HG02610 (cell line): ENCODE data around the gene TFAP2A.

Experiments
- ATAC-seq: cut with Tn5 transposase; IDR thresholded peaks from one replicate; pipeline ENCODE4 v1.9.1; 2021; ENCODE audit warnings: mild to moderate bottlenecking, moderate library complexity; ENCODE audit not compliant: unreplicated experiment

Gene TFAP2A

DNA sequence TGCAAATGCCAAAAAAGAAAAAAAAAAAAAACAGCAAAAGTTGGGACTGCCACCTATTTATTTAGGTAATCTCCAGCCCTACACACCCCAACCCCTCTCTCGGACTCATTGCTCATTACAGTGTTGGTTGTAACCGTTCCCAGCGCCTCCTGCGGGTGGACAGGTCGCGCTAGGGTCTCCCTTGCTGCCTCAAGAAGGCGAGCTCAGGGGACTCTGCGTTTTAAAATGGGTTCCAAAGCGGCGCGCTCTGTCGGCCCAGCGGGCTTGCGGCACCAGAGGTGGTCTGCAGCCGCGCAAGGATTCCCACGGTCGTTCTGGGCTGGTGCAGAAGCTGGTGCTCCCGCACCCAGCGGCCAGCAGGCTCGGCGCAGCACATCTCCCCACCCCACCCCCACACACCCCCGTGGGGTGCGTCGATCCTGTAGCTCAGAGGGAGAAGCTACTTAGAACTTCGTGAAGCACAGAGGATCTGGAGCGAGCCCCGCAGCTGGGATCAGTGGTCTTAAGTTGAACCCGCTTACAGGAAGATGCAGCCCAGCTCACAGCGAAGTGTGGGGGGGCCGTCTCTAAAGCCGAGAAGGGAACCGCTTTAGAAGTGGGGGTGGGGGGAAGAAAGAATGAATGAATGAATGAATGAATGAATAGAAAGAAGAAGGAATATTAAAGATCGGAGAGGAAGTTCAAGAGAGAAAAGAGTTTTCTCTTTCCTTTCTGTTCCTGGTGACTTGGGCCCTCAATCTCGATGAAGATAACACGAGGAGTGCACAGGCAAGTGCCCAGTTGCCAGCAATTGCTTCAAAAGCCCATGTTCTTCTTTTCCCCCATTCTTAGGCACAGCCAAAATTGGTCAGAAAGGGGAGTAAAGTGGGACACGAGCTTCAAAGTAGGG, 780 bp downstream of the TFAP2A start:
- no peak for ATAC-seq

DNA sequence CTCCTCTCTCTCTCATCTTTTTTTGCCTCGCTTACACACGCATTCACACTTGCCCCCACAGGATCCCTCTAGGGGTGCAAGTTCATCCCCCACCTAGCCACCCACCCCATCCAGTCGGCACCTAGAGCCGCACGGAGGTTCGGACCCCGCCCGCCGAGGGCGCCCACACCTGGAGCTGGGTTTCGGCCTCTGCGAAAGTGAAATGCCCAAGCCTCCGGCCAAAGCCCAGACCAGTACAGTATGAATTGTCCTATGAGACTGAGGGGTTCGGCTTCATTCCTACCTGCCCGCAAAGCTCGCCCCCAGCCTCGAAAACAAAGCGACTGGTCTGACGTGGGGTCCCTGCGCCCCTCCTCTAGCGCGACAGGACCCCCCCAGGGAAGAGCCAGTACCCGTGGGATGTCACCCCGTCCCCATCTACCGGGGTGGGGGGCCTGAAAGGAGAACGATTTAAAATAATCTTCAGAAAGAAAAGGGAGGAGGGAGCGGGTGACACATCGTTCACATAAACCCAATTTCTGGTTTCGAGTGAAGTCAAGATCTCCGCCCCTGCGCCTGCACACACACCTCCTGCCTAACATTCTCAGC, 1.5 kb downstream of the TFAP2A start:
- no peak for ATAC-seq

DNA sequence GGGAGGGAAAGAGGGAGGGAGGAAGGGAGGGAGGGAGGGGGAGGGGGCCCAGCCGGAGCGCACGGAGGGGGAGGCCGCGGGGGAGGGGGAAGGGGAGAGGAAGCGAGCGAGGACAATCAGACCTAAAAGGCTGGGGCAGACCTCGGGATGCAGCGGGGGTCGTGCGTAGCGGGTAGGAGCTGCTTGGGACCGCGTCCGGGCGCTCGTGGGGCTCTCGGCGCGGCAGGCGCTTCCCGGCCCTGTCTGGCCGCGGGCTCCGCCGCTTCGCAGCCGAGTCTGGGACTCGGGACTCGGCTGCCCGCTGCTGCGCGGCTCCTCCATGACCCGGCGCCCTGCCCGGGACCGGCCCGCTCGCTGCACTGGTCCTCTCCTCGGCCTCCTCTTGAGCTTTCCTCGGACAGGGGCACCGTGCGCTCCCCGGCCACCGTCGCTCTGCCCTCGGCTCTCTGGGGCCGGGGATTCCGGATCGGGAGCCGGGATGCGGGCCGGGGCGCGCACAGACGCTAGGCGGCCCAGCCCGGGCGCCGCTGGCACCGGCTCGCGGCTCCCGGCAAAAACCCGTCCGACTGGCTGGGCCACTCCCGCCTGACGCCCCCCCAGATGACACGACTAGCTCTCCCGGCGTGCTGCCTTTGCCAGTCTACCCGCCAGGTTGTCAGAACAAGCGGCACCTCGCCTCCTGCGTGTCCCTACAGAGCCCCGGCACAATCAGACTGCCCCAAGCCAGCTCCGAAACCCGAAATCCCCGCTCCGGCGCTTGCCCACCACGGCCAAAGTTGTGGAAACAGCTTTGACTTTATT, 2.2 kb downstream of the TFAP2A start:
- peak; percentile 21 for ATAC-seq

DNA sequence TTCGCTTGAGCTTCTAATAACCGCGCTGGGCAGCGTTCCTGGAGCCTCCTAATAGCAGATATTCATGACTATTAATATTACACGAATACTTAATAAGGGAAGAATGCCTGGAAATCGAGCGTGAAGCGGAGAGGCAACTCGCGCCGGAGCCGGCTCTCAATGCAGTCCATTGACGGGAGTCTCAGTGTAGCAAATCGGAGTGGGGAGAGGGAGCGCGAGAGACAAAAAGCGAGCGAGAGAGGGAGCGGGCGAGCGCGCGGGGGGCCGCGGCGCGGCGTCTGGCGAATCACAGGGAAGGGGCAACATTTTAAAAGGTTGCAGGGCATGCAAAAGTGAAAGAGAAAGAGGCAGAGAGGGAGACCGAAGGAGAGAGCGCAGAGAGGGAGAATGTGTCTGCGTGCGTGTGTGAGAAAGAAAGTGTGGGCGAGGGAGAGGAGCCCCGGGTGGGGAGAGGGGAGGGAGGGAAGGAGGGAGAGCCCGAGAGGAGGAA, 2.9 kb downstream of the TFAP2A start:
- ATAC-seq: peak; percentile 57

DNA sequence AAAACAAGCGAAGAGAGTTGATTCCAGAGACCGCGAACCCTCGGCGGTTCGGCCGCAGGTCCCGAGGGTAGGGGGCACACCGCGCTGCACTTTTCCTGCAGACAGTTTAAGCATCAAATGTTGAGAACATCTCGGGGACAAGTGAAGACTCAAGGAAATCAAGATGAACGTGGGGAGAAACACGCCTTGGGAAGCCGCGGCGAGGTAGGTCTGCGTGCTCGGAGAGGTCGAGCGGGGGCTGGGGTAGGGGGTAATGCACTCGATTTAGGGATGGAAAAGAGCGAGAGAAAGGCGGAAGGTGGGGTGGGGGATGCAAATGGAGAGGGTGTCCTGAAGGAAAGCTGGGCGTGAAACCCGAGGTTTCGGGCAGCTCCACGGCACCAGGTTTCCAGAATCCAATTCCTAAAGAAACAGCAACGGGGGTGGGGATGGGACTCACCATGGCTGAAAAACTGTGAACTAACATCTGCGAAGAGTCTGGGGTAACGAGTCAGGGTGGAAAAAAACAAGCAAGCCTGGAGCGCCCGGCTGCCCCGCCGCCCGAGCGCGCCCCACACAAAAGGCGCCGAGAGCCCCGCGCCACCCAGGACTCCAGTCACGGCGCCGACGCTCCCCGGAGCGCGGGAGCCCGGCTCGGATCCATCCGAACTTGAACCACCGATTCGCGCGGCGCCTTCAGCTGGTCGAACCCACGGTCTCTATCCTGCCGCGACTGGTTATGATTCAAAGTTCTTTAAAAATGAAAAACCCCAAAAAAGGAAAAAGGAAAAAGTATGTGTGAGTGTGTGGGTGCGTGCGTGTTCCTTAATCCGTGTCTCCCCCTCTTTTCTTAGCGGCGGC, 3.5 kb downstream of the TFAP2A start:
- peak; percentile 10 for ATAC-seq

DNA sequence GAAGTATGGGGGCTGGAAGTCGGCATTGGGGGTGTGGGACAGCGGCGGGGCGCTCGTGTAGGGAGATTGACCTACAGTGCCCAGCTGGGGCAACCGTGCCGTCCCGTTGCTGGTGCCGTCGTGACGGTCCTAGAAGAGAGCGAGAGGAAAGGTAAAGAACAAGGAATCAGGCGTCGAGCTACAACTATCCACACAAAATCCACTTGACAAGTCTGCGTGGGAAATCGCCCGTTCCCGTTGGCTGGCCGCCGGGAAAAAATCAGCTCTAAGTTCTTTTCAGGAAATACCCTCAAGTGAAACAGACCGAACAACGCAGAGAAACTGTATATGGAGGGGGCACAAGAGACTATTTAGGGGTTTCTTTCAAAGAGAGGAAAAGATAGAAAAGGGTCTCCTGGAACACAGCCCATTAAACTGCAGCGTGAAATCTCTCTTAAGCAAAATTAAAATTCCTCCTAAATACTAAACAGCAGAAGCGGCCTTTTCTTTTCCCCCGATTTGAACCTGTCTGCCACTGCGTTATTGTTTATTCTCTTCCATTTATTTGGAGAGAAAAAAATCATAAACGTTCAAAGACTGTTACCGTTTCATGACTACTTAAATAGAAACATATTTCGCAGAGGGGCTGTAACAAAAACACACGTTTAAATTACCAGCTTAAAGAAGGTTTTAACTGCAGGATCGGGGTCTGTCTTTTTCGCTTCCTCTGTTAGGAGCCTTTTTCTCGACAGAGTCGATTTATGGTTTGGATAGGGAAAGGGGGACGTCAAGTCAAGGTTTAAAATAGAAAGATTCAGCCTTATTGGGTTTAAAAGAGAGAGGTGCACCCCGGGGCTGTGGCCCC, 4.4 kb downstream of the TFAP2A start:
- ATAC-seq: no peak

DNA sequence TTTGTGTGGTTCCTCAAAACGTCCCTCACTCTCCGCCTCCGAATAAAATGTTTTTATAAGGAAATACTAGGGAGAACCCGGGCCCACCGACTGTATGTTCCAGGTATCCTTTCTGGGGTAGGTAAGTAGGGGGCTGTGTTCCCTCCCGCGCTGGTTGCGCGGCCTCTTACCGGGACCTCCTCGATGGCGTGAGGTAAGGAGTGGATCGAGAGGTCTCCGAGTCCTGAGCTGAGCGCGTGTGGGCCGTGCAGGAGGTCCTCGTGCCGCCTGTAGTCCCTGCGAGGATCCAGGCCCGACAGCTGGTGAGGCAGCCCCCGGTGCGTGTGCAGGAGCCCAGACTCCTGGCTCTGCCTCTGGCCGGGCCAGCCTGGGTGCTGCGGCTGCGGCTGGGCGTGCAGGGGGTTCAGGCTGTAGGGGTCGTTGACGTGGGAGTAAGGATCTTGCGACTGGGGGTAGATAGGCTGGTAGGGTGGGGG, 5.1 kb downstream of the TFAP2A start:
- ATAC-seq: no peak

DNA sequence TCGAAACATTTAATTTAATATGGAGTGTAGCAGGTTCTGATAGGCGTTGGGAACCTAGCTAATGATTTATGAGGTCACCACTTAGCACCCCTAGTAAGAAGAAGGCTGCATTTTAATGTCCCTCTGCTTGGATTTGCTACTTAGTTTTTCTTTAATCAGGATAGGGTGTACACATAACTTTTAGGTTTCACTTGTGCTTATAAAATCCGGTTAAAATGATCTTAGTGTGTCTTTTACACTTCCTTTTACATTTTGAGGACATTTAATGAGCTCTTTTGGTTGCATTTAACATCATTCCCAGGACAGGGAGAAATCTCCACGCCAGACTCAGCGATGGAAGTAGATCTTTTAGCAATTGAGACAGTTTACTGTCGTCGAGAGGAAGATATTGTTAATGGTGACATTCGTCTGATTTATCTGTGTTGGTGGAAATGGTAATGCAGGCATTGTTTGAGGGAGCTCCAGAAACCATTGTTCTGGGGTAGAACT, 5.6 kb downstream of the TFAP2A start:
- no peak for ATAC-seq

DNA sequence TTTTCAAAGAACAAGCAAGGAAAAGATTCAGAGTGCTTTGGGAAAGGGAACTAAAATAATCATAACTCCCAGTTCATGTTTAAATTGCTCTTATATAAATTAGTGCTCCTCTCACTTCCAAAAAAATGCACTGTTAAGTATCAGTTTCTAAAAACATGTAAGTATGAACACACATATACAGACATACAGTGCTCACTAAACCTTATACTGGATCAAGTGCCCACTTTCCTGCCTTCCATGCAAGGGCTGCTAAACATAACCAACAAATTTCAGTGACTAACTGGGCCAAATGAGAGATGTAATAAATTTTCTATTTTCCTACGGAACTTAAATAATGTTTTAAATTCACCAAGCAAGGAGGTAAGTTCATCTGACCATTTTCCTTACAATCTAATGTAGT, 6.4 kb downstream of the TFAP2A start:
- no peak for ATAC-seq

DNA sequence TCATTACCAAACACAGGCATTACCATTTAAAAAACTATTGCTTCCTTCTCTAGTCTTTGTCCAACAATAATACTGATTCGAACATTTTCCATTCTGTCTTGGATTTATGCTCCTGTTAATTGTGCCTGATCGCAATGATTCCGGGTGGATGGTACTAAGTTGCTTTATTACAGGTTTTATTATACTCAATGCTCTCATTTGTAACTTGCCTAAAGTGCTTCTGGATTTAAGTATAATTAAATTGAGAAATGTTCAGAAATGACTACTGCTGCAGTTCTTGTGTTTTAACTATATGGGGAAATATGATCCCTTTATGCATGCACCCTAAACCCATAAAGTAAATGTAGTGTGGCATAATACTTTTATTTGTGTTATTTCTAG, 7.2 kb downstream of the TFAP2A start:
- no peak for ATAC-seq

DNA sequence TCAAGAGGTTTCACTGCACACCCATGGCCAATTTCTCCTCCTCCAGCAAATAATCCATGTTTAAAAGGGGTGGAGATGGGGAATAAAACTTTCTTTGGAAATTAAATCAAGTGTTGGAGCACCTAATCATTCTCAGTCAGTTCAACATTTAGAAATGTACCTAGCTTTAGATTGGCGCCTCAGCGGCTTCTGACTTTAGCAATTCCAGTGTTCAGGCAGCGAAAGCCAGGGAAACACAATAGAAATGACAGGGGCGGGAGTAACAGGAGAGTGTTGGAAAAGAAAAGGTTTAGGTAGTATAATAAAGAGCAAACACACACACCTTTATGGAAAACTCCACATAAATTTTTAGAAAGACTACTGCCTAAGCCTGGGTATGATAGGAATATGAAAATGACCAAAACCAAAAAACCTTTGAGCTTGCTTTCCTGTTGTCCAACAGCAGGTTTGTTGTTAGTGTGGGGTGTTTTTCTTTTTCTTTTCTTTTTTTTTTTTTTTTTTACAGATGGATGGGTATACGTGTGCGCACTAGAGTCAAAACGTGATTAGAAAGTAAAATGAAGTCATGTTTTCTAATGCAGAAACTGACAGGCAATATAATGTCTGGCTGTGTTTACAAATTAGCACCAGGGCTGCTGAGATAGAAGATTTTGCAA, 7.7 kb downstream of the TFAP2A start:
- ATAC-seq: no peak

DNA sequence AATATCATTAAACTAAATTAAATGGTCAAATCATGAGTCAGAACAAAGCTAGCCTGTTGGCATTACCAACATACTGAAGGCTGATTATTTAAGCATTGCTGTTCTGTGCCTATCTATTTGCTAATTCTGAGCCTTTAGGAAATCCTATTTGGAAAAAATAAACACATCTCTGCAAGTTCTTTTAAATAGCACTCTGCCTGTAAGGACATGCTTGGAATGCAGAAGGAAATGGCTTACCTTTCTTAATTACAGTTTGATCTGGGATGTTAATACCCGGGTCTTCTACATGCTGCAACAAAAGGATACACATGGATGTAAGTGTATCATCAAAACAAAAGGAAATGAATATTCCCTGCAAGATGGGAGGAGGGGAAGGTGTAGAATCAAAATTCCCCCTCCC, 8.3 kb downstream of the TFAP2A start:
- ATAC-seq: no peak

DNA sequence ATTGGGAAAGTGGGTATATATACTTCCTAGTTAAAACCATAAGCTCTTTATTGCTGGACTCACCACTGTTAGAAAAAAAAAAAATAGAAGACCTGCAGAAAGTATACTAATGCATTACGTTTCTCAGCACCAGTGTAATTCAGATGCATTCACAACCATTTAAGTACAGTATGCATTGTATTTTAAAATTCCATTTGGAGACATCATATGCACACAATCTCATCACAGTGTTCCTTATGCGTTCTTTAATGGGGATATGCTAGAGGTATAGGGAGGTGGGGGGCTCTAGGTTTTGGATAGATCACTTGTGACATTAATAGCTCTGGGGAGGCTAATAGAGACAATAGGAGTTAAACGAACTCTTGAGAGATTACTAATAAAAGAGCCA, 9.4 kb downstream of the TFAP2A start:
- no peak for ATAC-seq

DNA sequence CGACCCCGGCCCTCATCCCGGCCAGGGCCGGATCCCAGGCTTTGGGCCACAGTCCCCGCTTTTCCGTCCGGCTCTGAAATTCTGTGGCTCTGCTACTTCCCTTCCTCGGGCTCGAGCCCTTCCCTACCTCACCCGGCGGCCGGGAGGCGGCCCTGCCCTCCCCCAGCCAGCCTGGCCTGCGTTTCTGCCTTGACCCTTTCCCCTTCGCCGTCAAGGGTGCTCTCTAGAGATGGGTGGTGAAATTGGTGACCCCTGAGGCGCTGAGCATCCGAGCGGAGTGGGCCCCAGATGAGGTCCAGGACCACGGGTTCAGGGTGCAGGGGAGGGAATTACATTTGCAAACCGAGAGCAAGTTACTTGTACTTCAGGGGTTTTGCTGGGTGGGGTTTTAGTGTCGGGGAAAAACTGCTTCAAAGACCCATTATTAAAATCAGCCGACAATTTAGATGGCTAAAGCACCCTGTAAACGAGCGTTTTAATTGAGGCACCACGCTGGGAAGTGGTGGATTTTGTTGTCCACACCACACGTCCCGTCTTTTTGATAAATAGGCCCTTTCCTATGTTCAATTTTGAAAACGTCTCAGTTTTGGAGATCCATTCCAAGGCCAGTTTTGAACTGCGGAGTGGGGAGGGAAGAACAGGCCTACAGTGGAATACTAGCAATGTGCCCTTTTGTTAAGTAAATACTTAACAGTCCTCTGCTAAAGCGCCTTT, 9.9 kb downstream of the TFAP2A start:
- ATAC-seq: no peak

DNA sequence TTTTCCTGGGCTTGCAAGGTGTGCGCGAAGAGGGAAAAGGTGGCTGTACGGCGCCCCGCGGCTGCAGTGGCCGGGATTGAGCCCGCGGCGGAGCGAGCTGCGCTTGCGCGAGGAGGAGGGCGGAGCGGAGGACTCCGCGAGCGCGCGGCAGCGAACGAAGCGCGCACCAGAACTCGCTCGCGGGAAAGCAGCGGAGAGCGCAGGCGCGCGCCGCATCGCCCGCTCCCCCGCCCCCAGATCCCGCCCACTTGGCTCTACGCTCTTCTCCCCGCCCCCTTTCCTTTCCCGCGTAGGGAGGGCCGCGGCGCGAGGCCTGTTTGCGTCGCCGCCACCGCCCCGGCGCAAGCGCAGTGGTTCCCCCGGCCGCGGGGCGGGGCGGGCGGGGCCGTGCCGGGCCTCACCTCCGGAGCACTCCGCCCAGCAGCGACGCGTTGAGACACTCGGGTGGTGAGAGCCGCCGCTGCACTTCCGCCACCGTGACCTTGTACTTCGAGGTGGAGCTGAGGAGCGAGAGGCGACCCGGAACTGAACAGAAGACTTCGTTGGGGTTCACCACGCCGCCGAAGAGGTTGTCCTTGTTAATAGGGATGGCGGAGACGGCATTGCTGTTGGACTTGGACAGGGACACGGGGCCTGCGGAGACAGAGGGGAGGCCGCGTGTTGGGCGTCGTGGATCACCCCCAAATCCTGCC, 10.6 kb downstream of the TFAP2A start:
- ATAC-seq: peak; percentile 97

DNA sequence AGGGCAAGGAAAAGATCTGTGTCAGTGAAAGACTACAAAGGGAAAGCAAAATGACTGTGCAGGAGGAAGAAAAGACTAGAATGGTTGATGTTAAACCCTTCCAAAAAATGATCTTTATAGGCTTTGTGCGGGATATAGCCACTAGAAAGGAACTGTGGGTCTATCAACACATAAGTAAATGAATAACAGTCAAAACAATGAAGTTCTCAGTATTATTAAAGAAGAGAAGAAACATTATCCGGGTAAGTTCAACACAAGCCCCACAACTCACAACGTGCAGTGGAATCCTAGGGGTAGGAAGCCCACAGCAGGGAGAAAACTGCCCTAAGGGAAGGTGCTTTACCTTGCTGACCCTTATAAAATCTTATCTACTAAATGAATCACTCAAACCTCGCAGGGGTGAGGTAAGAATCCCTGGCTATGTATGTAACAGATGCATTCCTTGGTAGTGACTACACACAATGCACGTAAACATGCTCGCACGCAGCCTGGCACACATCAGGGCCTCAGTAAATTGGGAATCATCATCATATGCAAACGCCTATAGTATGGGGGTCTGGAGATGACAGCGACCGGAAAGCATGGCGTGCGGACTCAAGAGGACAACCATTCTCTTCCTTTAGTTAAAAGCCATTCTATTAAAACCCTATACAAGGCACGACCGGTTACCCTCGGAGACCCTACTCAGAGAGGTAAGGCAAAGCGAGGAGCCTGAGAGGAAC, 11.3 kb downstream of the TFAP2A start:
- ATAC-seq: peak; percentile 9

DNA sequence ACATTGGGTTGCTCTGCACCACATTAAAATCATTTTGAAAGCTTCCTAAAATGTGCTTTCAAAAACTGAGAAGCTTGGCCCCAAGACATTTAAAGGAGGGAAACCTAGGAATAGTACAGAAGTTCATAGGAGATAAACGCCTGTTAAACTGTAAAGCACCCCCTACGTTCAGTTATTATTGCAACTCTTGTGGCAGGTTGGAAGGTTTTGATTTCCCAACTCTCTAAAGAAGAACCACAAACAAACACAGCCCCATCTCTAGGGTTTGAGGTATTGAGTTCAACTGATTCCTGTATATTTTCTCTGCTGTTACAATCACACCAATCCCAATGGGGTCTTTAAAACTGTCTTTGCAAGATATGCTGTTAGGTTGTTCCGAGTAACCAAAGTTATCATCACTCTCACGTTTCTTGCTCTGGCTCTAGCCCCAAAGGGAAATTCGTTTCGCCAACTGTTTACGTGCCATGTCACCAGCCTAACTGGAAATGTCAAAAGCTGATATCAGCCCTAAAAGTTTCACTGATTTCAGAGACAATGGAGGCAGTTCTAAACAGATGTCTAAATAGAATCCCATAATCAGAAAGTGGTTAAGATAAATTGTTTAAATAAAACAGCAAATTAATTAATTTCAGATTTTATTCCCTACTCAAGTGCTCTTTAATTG, 12.1 kb downstream of the TFAP2A start:
- no peak for ATAC-seq
